ENCODE results near the gene RAD51B. TPM values are rescaled to one million over a fixed set of nuclear protein-coding genes. Genes with fewer than 3 reads are reported as not detected.
A peak's percentile ranks its signal among the peaks of the same experiment; 100 is the strongest.

Gene RAD51B
- total RNA-seq, 6 donors from 2014 or later: 10.6 to 63.9 (median 18.4) TPM

DNA sequence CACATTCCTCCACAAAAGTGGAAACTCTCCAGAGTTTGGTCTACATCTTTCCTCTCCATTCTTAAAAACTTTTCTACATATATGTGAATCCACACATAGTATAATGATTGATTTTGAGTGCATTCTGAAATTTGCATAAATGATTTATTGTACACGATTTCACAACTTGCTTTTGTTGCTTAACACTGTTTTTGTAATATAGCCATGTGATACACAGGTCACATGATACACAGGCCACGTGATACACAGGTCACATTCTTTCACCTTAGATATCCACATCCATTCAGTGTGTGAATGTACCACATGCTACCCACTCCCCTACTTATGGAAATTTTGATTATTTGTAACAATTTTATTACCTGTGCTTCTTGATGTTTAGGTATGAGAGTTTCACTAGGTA is 654.2 kb downstream of the RAD51B start:
- ATAC-seq (ENCODE audit: low FRiP score in 2 of 2): no peak
- no peak overlapping the region for H3K27ac ChIP-seq

DNA sequence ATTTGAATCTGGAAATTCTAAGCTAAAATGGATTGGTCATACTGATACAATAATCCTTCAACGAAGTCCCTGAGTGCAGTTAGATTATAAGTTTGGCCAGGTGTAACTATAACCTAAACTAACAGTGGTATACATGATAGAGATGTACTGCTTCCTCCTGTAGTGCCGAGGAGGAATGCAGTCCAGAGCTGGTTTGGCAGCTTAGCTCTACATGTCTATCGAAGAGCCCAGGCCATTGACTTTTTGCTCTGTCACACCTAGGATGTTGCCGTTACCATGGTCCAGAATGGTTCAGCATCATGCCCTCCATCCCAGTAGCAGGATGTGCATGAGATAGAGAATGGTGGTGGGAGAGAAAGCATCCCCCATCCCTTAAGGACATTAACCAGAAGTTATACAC is 655.2 kb downstream of the RAD51B start:
- no peak for ATAC-seq (ENCODE audit: low FRiP score in 2 of 2)
- Histone ChIP-seq H3K27me3 (no peaks in the 10 kb centered on the region), H3K4me1 (peaks cover under 1 to 12% (median 5%) of the 10 kb centered on the region in 4 donors), H3K36me3 (no peaks in the 10 kb centered on the region), H3K9me3 (no peaks in the 10 kb centered on the region), H3K4me3 (no peak overlapping the region), H3K27ac (no peak overlapping the region)
- 82 to 100% methylated on average over 3 to 4 of the region's 4 CpGs for WGBS, 2 donors
- TF ChIP-seq, protein P1, sequence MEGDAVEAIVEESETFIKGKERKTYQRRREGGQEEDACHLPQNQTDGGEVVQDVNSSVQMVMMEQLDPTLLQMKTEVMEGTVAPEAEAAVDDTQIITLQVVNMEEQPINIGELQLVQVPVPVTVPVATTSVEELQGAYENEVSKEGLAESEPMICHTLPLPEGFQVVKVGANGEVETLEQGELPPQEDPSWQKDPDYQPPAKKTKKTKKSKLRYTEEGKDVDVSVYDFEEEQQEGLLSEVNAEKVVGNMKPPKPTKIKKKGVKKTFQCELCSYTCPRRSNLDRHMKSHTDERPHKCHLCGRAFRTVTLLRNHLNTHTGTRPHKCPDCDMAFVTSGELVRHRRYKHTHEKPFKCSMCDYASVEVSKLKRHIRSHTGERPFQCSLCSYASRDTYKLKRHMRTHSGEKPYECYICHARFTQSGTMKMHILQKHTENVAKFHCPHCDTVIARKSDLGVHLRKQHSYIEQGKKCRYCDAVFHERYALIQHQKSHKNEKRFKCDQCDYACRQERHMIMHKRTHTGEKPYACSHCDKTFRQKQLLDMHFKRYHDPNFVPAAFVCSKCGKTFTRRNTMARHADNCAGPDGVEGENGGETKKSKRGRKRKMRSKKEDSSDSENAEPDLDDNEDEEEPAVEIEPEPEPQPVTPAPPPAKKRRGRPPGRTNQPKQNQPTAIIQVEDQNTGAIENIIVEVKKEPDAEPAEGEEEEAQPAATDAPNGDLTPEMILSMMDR (IDR thresholded peaks at IDR 0.05): no peak
- TF ChIP-seq EP300 (IDR thresholded peaks at IDR 0.05): no peak
- TF ChIP-seq POLR2A (IDR thresholded peaks at IDR 0.05): no peak
- no peak for TF ChIP-seq POLR2AphosphoS5 (IDR thresholded peaks at IDR 0.05)
- DNase-seq: no peak

More for the DNA sequence above, 654.2 kb downstream of the RAD51B start:
- Histone ChIP-seq H3K36me3 (no peaks in the 10 kb centered on the region), H3K9me3 (no peaks in the 10 kb centered on the region), H3K27me3 (no peaks in the 10 kb centered on the region), H3K4me1 (peaks cover 10 to 22% (median 12%) of the 10 kb centered on the region in 4 donors), H3K4me3 (no peak overlapping the region)
- TF ChIP-seq, protein P1 (IDR thresholded peaks at IDR 0.05): no peak
- no peak for TF ChIP-seq EP300 (IDR thresholded peaks at IDR 0.05)
- no peak for DNase-seq
- 70 to 84% methylated on average over 2 of the region's 2 CpGs for WGBS, 2 donors

DNA sequence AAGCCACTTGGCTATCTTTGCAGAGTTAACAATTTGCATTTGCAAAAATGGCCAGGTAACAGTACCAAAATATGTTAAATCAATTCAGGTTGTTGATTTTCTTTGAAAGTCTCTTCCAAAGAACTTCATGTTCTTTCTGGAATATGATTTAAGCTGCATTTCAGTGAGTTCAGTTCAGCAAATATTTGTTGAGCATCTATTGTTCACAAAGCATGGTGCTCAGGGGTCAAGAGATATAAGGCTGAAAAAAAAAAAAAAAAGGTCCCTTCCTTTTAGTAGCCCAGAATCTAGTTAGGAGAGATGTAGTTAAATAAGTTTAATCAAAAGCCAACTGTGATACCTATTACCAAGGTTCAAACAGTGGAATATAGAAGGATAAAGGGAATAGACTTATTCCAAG is 656.2 kb downstream of the RAD51B start:
- peak overlapping the region in 1 of 4 donors; percentile 61 for H3K27ac ChIP-seq
- H3K27me3 ChIP-seq: no peaks in the 10 kb centered on the region
- no peaks in the 10 kb centered on the region for H3K36me3 ChIP-seq
- H3K4me3 ChIP-seq: no peak overlapping the region
- no peaks in the 10 kb centered on the region for H3K9me3 ChIP-seq
- TF ChIP-seq POLR2A (IDR thresholded peaks at IDR 0.05) (no peak), EP300 (IDR thresholded peaks at IDR 0.05) (no peak), POLR2AphosphoS5 (IDR thresholded peaks at IDR 0.05) (no peak)
- TF ChIP-seq, protein P1 (IDR thresholded peaks at IDR 0.05): no peak
- DNase-seq: no peak
- peaks cover 0 to 11% (median 5%) of the 10 kb centered on the region in 4 donors for H3K4me1 ChIP-seq
- ATAC-seq (ENCODE audit: low FRiP score in 2 of 2): no peak

DNA sequence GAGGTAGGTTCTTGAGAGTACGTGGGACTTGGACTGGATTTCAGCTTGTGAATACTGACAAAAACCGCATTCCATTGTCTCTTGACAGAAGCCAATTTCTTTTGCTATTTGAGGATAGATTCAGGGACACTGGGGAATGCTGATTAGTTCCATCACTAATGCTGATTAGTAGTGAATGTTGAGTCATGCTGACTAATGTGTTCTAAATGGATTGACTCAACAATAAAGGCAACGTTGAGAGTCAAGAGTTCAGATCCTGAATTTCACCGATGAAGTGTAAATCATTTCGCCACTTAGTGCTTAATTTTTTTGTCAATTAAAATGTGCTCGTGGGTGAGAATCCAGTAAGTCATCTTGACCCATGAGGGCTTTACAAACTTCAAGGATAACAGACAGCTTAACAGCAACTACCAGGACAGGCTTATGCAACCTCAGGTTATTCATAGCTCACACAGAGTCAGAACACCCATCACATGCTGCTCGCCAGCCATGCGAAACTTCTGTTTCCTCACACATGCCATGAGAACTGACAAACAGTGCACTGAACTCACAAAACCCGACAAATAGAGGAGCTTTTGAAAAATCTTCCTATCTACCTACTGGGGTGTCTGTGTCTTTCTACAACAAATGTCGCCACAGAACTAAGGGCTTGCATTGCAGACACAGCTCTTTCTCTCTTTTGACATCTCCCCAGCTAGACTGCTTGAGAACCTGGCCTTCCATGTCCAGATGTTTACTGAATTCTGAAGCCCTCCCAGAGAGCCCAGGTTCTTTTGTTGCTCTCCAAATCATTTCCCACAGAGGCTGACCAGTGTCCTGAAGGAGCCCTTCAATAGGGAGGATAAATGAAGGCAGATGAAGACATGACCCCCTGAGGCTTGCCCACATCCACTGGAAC is 656.9 kb downstream of the RAD51B start:
- Histone ChIP-seq H3K4me1 (peaks cover 0 to 8% (median 5%) of the 10 kb centered on the region in 4 donors), H3K27ac (peak overlapping the region; percentile 23 to 80 (median 44)), H3K9me3 (no peaks in the 10 kb centered on the region), H3K36me3 (no peaks in the 10 kb centered on the region), H3K27me3 (no peaks in the 10 kb centered on the region), H3K4me3 (no peak overlapping the region)
- ATAC-seq (ENCODE audit: low FRiP score in 2 of 2) (peak; percentile 74 to 86), DNase-seq (peak in 1 of 2 donors; percentile 85)
- TF ChIP-seq POLR2A (IDR thresholded peaks at IDR 0.05) (no peak), EP300 (IDR thresholded peaks at IDR 0.05) (peak in 1 of 4 donors; percentile 78), POLR2AphosphoS5 (IDR thresholded peaks at IDR 0.05) (peak; percentile 33 to 44)
- TF ChIP-seq, protein P1 (IDR thresholded peaks at IDR 0.05): no peak
- 62 to 77% methylated on average over 10 of the region's 10 CpGs for WGBS, 2 donors

All from upper lobe of left lung (tissue), 6 donors.